Measurements from ENCODE around the gene MORC3.
A peak's percentile ranks its signal among the peaks of the same experiment; 100 is the strongest.
"Not testable (repeated sequence)": the region's sequence is repeated elsewhere in the genome, so short reads cannot be mapped to it uniquely, and the experiment has no call there.

The MORC3 gene

GRCh38 chr21:36386031-36386642, 66.1 kb downstream of the MORC3 start:
- no peak for DNase-seq (ENCODE audit: low read depth in 2 of 2)

GRCh38 chr21:36388096-36388495, 68.1 kb downstream of the MORC3 start:
- no peak for DNase-seq (ENCODE audit: low read depth in 2 of 2)

- DNase-seq (ENCODE audit: low read depth in 2 of 2): no peak
Measured at GRCh38 chr21:36388835-36389234, 68.8 kb downstream of the MORC3 start.

- not testable (repeated sequence) for DNase-seq (ENCODE audit: low read depth in 2 of 2)
Measured at GRCh38 chr21:36391649-36392048, 71.7 kb downstream of the MORC3 start.

- no peak for DNase-seq (ENCODE audit: low read depth in 2 of 2)
Measured at GRCh38 chr21:36395353-36396111, 75.5 kb downstream of the MORC3 start.

- DNase-seq (ENCODE audit: low read depth in 2 of 2): no peak
Measured at GRCh38 chr21:36396325-36396724, 76.3 kb downstream of the MORC3 start.

GRCh38 chr21:36396971-36397370, 77.0 kb downstream of the MORC3 start:
- no peak for DNase-seq (ENCODE audit: low read depth in 2 of 2)

GRCh38 chr21:36397606-36398005, 77.6 kb downstream of the MORC3 start:
- DNase-seq (ENCODE audit: low read depth in 2 of 2): no peak

GRCh38 chr21:36399736-36400135, 79.7 kb downstream of the MORC3 start:
- not testable (repeated sequence) for DNase-seq (ENCODE audit: low read depth in 2 of 2)

GRCh38 chr21:36400719-36401118, 80.7 kb downstream of the MORC3 start:
- DNase-seq (ENCODE audit: low read depth in 2 of 2): no peak

- no peak for DNase-seq (ENCODE audit: low read depth in 2 of 2)
Measured at GRCh38 chr21:36402339-36402738, 82.3 kb downstream of the MORC3 start.

GRCh38 chr21:36403713-36404112, 83.7 kb downstream of the MORC3 start:
- no peak for DNase-seq (ENCODE audit: low read depth in 2 of 2)

- no peak for DNase-seq (ENCODE audit: low read depth in 2 of 2)
Measured at GRCh38 chr21:36408568-36408967, 88.6 kb downstream of the MORC3 start.

- DNase-seq (ENCODE audit: low read depth in 2 of 2): no peak
Measured at GRCh38 chr21:36411301-36411700, 91.3 kb downstream of the MORC3 start.

GRCh38 chr21:36412916-36413315, 92.9 kb downstream of the MORC3 start:
- no peak for DNase-seq (ENCODE audit: low read depth in 2 of 2)

- no peak for DNase-seq (ENCODE audit: low read depth in 2 of 2)
Measured at GRCh38 chr21:36415375-36415774, 95.4 kb downstream of the MORC3 start.

GRCh38 chr21:36419241-36419640, 99.2 kb downstream of the MORC3 start:
- DNase-seq (ENCODE audit: low read depth in 2 of 2): no peak

- peak; percentile 15 to 26 for DNase-seq (ENCODE audit: low read depth in 2 of 2)
Measured at GRCh38 chr21:36419996-36420395, 100.0 kb downstream of the MORC3 start.

GRCh38 chr21:36420571-36421339, 100.8 kb downstream of the MORC3 start:
- DNase-seq (ENCODE audit: low read depth in 2 of 2): no peak

- peak in 1 of 2 donors; percentile 10 for DNase-seq (ENCODE audit: low read depth in 2 of 2)
Measured at GRCh38 chr21:36422279-36423098, 102.5 kb downstream of the MORC3 start.

GRCh38 chr21:36423771-36424433, 103.9 kb downstream of the MORC3 start:
- no peak for DNase-seq (ENCODE audit: low read depth in 2 of 2)

Data from stimulated activated CD8-positive, alpha-beta memory T cell treated with anti-CD3 and anti-CD28 coated beads, Interleukin-15, amount 100 ng/mL, for 48 hours (primary cell).